ENCODE results near the gene APC.
A peak's percentile ranks its signal among the peaks of the same experiment; 100 is the strongest.
"Not testable (repeated sequence)": the region's sequence is repeated elsewhere in the genome, so short reads cannot be mapped to it uniquely, and the experiment has no call there.

The APC gene

DNA sequence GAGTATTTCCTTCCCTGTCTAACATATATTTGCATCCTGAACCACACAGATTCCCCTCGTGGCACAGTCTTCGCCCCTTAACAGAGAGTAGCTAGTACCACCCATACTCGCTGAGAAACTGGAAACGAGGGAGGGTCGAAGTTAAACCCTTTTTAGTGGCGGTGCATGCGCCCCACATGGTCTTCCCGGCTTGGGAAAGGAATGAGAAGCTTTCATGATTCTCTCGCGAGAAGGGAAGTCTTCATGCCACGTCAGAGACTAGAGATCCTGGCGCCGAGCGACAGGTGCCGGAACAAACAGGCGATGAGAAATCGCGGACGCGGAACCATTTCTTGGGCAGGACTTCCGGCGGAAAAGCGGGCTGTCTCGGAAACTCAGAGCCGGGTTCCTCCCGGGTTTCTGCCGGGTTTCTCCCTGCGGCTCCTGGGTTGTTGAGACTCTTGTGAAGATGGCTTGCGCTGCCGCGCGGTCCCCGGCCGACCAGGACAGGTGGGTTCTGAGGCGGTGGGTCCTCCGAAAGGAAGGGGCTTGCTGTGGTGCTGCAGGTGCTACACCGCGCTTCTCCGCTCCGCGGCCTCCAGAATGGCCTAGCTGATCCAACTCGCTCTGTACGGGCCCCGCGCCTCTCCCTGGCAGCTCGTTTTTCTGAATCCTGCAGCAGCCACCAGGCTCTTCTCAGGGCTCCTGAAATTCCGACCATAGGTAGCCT lies 123.4 kb downstream of the APC start, which contains the start of gene SRP19:
Gene SRP19 (plus strand): TSS at position 359 of the 709 bp plus-strand sequence. CDS start 90 bp downstream, at position 449.
- peak; percentile 97 to 99 (median 99) for DNase-seq

DNA sequence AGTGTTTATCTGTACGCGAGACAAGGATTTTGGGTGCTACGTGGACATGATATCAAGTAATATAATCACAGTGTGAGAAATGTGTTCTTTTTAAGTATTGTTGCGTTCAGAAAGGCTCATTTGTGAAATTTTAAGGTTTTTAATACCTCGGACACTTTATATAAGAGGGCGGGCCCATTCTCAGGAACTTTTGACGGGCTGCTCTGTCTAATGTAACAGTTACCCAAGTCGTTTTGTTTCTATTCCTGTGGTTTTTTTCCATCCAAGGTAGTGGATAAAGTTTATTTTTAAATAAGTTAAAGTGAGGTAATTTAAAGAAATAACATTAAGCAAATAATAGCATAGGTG lies 123.9 kb downstream of the APC start:
- DNase-seq = no peak

DNA sequence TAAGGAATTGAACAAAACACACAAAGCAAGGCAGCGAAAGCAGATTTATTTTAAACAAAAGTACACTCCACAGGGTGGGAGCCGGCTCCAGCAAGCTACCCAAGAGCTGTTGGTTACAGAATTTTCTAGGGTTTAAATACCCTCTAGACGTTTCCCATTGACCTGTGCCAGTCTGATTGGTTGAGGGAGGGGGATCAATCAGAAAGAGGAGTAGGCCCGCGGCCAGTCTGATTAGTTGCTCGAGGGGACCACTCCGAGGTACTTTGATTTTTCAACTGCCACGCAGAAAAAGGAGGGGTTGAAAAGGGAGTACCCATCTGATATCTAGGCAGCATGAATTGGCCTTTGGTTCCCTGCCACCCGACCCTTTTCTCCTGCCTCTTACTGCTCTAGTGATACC lies 124.4 kb downstream of the APC start:
- DNase-seq = no peak

DNA sequence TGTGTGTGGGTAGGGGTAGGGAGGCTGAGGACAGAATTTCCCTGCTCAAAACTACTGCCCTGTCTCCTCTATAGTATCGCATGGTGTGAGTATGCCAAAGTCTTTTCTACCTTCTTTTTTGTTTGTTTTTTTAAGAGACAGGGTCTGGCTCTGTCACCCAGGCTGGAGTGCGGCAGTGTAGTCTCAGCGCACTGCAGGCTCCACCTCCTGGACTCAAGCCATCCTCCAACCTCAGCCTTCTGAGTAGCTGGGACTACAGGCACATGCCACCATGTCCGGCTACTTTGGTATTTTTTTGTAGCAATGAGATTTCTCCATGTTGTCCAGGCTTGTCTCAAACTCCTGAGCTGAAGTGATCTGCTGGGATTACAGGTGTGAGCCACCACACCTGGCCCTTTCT lies 125.9 kb downstream of the APC start:
- no peak for DNase-seq

DNA sequence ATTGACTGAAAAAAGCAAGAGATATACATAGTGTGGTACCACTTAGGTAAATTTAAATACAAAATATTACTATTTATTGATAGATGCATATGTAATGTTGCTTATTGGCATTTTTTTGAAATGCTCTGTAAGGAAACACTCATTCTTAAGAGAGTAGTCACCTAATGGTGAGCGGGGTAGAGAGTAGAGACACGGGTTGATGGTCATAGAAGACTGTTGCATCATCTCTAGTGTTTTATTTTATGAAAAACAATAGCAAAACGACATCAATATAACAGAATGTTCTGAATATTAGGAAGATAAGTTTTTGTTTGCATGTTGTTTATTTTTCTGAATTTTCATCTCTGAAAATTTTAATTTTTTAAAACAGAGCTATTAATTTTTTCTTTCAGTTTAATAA lies 127.4 kb downstream of the APC start:
- DNase-seq = no peak

DNA sequence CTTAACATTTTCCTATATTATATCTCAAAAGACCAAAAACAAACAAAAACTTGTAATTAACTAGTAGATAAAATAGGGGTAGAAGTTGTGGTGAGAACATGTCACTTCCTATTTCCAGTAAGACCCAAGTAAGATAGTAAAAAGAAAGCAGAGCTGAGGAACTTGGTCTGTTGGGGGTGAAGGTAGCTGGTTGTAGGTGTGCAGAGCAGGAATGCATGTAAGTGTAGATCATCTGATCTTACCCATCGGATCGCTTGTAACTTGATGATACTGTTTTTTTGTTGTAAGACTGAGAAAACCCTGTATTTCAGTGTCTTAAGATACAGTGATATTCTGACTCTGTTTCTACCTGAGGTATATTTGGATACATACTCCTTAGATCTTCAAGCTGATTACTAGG lies 129.1 kb downstream of the APC start:
- no peak for DNase-seq

DNA sequence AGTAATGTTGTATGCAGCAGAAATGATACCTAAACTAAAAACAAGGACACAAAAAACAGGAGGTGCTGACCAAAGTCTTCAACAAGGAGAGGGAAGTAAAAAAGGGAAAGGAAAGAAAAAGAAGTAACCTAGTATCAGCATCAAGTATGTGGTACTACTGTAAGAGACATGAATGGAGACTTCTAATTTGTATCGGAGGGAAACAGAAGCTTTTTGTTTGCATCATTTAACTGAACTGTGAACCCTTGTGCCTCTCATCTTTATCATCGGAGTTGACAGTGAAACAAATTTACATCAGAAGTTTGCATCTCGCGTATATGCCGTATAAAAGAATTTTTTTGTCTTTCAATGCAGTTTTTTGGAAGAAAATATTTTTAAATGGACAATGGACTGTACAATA lies 129.7 kb downstream of the APC start:
- DNase-seq = no peak

DNA sequence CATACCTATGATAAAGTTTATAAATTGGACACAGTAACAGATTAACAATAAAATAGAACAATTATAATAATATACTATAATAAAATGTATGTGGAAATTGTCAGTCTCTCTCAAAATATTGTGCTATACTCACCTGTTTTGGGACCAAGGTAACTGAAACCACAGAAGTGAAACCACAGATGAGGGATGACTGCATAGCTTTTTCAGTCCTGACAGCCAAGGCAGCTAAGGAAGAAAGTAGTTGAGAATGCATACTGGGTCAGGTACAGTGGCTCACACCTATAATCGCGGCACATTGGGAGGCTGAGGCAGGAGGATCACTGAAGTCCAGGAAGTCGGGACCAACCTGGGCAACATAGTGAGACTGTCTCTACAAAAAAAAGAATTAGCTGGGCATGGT lies 132.3 kb downstream of the APC start:
- DNase-seq = no peak

DNA sequence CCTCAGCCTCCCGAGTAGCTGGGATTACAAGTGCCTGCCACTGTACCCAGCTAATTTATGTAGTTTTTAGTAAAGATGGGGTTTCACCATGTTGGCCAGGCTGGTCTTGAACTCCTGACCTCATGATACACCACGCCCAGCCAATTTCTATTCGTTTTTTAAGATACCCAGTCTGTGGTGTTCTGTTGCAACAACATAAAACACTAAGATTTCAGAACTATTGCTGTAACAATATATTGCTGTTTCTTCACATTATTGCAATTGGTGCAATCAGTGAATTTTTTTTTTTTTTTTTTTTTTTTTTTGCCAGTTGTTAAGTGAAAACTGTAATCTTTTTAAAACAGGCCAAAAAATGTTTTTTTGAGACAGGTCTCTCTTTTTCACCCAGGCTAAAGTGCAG lies 133.3 kb downstream of the APC start:
- peak in 1 of 3 donors; percentile 19 for DNase-seq

DNA sequence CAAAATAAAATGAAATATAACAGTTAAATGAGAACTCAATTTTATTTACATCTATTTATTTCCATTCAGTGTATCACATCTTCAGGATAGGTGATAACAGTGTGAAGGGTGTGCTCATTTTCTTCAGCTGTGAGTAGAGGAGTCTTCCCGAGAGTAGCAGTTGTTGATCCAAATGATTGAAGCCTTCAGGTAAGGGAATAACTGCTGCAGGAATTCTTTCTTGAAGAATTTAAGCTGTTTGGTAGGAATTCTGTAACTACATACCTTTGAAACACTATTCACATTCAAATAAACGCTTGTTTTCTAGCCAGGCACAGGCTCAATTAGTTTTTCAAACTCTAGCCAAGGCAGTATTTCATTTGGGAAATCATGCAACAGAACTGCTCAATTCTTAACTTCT lies 138.7 kb downstream of the APC start:
- no peak for DNase-seq

DNA sequence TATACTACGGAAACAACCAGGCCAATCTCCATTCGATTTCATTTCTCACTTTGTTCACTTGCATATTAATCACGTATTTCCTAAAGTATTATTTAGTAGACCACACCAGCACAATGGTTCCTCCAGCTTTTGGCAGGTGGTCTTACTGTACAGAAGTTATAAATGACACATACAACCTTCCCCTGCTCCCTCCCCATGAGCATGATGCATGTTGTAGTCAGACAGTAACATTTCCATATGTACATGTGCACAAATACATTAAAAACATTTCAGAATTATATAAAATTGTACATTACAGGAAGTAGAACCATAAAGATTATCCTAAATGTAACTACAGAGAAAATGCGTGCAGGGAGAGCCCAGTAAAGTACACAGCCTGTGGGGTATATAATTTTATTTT lies 140.4 kb downstream of the APC start:
- DNase-seq = no peak

DNA sequence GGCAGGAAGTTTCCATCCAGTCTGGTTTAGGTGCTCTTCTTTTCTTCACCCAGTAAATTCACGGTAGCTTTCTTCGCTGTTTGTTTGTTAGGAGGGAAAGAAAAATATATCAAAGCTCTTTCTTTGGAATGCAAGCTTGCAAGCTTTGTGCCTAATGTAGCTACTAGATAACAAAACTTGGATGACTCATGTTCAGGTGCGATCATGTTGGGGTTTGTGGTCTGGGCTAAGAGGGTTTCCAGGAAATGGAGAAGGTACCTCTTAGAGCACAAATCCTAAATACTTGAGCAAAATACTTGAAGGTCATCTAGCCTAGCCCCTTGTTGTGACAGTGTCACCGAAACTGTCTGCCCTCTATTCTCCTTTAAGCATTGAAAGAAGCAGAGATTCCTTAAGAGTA lies 141.1 kb downstream of the APC start:
- no peak for DNase-seq

DNA sequence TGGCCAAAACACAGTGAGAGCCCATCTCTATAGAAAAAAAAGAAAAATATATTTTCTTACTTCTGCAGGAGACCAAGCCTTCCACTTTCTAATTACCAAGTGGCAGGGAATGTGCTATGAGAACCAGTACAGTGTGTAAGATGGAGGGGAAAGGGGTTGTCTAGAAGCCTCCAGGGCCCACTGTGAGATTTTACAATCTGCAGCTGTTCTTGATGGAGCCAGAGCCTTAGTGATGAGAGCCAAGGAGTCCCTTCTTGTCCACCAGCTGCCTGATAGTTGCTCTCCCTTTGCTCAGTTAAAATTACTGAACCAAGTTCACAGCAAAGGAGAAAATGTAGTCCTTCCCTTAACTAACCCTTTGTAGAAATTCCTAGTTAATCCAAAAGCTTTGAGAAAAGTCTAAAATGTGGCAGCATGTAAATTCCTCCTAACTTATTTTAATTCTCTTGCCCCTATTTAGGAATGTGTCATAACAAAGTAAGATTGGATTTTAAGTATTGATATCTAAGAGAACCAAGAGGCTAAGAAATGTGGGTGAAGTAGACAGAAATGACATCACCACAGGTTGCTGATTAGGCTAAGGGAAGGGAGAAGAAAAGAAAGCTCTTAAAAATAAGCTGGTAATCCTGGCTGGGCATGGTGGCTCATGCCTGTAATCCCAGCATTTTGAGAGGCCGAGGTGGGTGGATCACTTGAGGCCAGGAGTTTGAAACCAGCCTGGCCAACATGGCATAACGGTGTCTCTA lies 142.7 kb downstream of the APC start:
- DNase-seq = no peak

DNA sequence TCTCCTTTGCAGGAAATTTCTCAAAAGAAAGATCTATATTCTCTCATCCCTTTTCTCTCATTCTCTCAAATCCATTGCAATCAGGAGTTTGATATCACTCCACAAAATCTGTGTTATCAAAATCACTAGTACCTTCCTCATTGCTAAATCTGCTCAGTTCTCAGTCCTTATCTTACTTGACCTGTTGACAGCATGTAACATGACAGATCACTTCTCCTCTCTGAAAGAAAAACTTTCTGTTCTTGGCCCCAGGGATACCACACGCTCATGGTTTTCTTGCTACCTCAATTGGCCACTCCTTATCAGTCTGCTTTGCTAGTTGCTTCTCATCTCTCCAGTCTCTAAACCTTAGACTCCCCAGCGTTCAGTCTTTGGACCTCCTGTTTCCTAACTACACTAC lies 145.5 kb downstream of the APC start:
- no peak for DNase-seq

DNA sequence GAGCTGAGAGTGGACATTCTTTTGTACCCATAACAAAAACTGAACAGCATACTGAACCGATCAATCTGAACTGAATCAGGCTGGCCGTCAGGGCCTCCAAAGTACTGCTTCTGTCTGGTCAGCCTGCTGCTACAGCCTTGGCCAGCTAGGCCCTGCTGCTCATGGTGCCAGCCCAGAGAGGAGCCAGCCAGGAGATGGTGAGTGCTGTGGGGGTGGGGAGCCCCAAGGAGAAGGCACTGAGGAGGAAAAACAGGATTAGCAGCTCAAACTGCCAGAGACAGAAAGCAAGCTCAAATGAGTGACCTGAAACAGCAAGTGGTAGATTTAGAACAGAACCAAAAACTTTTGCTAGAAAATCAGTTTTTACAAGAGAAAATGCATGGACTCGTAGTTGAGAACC lies 147.3 kb downstream of the APC start:
- DNase-seq = no peak

DNA sequence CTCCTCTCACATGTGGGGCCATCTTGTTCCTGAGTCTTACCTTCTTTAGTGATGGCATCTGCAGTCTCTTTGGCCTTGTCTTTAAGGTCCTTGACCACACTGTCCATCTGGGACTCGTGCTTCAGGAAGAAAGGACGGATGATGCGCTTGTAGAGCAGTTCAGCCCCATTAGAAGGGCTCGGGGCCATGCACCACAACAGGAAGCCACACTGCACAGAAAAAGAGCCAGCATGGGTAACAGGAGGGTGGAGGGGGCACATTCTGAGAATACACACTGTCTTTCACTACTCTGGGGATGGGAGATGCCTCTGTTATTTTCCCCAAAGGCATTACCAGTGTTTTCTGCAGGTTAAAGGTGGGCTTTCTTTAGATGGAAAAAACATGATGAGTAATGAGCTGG lies 149.3 kb downstream of the APC start:
- DNase-seq = no peak

DNA sequence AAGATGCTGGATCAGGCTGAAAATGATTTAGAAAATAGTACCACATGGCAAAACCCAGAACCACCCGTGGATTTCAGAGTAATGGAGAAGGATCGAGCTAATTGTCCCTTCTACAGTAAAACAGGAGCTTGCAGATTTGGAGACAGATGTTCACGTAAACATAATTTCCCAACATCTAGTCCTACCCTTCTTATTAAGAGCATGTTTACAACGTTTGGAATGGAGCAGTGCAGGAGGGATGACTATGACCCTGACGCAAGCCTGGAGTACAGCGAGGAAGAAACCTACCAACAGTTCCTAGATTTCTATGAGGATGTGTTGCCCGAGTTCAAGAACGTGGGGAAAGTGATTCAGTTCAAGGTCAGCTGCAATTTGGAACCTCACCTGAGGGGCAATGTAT lies 154.4 kb downstream of the APC start:
- not testable (repeated sequence) for DNase-seq

DNA sequence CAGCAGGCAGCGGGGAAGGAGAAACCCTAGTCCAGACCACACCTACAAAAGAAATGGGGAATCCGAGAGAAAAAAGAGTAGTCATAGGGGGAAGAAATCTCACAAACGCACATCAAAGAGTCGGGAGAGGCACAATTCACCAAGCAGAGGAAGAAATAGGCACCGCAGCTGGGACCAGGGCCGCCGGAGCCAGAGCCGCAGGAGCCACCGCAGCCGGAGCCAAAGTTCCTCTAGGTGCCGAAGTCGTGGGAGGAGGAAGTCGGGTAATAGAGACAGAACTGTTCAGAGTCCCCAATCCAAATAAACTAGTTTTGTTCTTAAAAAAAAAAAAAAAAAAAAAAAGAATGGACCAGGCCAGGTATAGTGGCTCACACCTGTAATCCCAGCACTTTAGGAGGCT lies 155.1 kb downstream of the APC start:
- DNase-seq = no peak

DNA sequence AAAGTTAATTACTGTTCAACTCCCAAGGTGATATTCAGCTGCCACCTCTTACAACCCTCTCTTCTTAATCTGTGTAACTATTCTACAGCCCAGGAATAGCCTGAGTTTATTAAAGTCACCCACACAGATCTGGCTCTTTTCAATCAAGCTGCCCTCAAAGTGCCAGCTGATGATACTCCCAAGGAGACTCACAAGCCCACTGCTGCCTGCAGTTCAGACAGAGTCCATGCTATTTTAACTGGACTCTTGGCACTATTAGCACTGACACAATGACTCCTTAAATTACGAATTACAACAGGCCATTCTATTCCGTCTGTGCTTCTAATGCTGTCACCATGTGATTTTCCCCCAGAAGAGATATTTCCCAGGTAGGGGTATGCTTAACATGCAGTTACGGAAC lies 158.0 kb downstream of the APC start:
- DNase-seq = no peak

Measured in suppressor macrophage treated with lipopolysaccharide for 1 hour (primary cell).